ENCODE results near the gene LST1.

- TF ChIP-seq CTCF (IDR thresholded peaks at IDR 0.05; ENCODE audit: low read length) (no peak), EZH2 (optimal IDR thresholded peaks at IDR 0.05; ENCODE audit: low read depth, low read length) (no peak)
Observed at GRCh38 chr6:31557443-31558317, 28.4 kb upstream of the LST1 start.
